WTC11 (cell line): ENCODE results near the gene PCAT6. TPM values are rescaled to one million over a fixed set of nuclear protein-coding genes. Genes with fewer than 3 reads are reported as not detected.

Experiments used
- ATAC-seq: fragments of 200-7000 bp; cut with Tn5 transposase; 2 replicates; pipeline ENCODE4 v1.10.0; 2021; ENCODE audit warnings: mild to moderate bottlenecking, moderate library complexity
- CTCF ChIA-PET: fragments of 300-600 bp; sonication (Branson Sonifier 250); formaldehyde crosslinking; loops from one replicate; lab custom pipeline; 2021; ENCODE audit warnings: antibody characterized with exemption; lab: Charles Lee
- POLR2A ChIA-PET: fragments of 350-600 bp; sonication (Branson Sonifier 250); formaldehyde crosslinking; loops from one replicate; lab custom pipeline; 2021; ENCODE audit warnings: antibody characterized with exemption; lab: Charles Lee
- DNase-seq: peaks from one replicate; pipeline ENCODE4 v3.0.0; 2021; ENCODE audit warnings: low spot score
- H3K27ac Mint-ChIP-seq: 2 replicates; pipeline ENCODE4 v1.8.0; 2021; ENCODE audit warnings: mixed read lengths
- H3K27me3 Mint-ChIP-seq: 2 replicates; pipeline ENCODE4 v1.8.0; 2021; ENCODE audit warnings: low read depth, mild to moderate bottlenecking, moderate library complexity, mixed read lengths
- H3K36me3 Mint-ChIP-seq: 2 replicates; pipeline ENCODE4 v1.8.0; 2021; ENCODE audit warnings: mixed read lengths
- H3K4me1 Mint-ChIP-seq: 2 replicates; pipeline ENCODE4 v1.8.0; 2022; ENCODE audit warnings: mixed read lengths
- H3K4me3 Mint-ChIP-seq: 2 replicates; pipeline ENCODE4 v1.8.0; 2021; ENCODE audit warnings: mild to moderate bottlenecking, moderate library complexity, mixed read lengths
- H3K9me3 Mint-ChIP-seq: 2 replicates; pipeline ENCODE4 v1.8.0; 2021; ENCODE audit warnings: mixed read lengths
- CREM ChIP-seq: sonication (generic); formaldehyde crosslinking; IDR thresholded peaks from 2 replicates; pipeline ENCODE4 v1.8.1; 2022; ENCODE audit warnings: mild to moderate bottlenecking, missing genetic modification reagents, moderate library complexity
- FOXP1 ChIP-seq: sonication (generic); formaldehyde crosslinking; IDR thresholded peaks from 2 replicates; pipeline ENCODE4 v1.8.0; 2022; ENCODE audit warnings: missing genetic modification reagents, mild to moderate bottlenecking, moderate library complexity, borderline replicate concordance
- GTF2I ChIP-seq: fragments of 250-450 bp; sonication (Bioruptor Pico); conservative IDR thresholded peaks from 2 replicates; pipeline ENCODE4 v1.4.0; 2021; ENCODE audit warnings: mild to moderate bottlenecking
- JUN ChIP-seq: sonication (generic); formaldehyde crosslinking; IDR thresholded peaks from 2 replicates; pipeline ENCODE4 v1.8.0; 2023; ENCODE audit warnings: mild to moderate bottlenecking, missing genetic modification reagents
- NFE2L1 ChIP-seq: sonication (generic); formaldehyde crosslinking; IDR thresholded peaks from 2 replicates; pipeline ENCODE4 v1.8.1; 2023; ENCODE audit warnings: missing genetic modification reagents
- NR2C2 ChIP-seq: sonication (generic); formaldehyde crosslinking; IDR thresholded peaks from 2 replicates; pipeline ENCODE4 v1.8.0; 2022; ENCODE audit warnings: mild to moderate bottlenecking, missing genetic modification reagents
- SP1 ChIP-seq: sonication (generic); formaldehyde crosslinking; conservative IDR thresholded peaks from 2 replicates; pipeline ENCODE4 v1.8.1; 2022; ENCODE audit warnings: missing genetic modification reagents
- TCF7 ChIP-seq: sonication (generic); formaldehyde crosslinking; IDR thresholded peaks from 2 replicates; pipeline ENCODE4 v1.8.0; 2022; ENCODE audit warnings: mild to moderate bottlenecking, low read depth, missing genetic modification reagents, moderate library complexity
- ZBTB21 ChIP-seq: sonication (generic); formaldehyde crosslinking; IDR thresholded peaks from 2 replicates; pipeline ENCODE4 v1.8.1; 2023; ENCODE audit warnings: mild to moderate bottlenecking, missing genetic modification reagents, borderline replicate concordance
- ZNF219 ChIP-seq: sonication (generic); formaldehyde crosslinking; IDR thresholded peaks from 2 replicates; pipeline ENCODE4 v1.8.0; 2023; ENCODE audit warnings: missing genetic modification reagents, mild to moderate bottlenecking, borderline replicate concordance
- ZNF671 ChIP-seq: fragments of 250-450 bp; sonication (Bioruptor Pico); IDR thresholded peaks from 2 replicates; pipeline ENCODE4 v1.8.0; 2021; ENCODE audit warnings: mild to moderate bottlenecking
- total RNA-seq: library from RNA; stranded (reverse); gene quantifications from 3 replicates; pipeline ENCODE4 v1.2.3, GENCODE V29; 2021
- TF ChIP-seq, protein P1 (sequence below): sonication (generic); formaldehyde crosslinking; IDR thresholded peaks from 2 replicates; pipeline ENCODE4 v1.8.0; 2022; ENCODE audit warnings: missing genetic modification reagents
- TF ChIP-seq, protein P2 (sequence below): sonication (generic); formaldehyde crosslinking; IDR thresholded peaks from 2 replicates; pipeline ENCODE4 v1.8.1; 2022; ENCODE audit warnings: mild to moderate bottlenecking, moderate library complexity, missing genetic modification reagents
- TF ChIP-seq, protein P3 (sequence below): sonication (generic); formaldehyde crosslinking; IDR thresholded peaks from 2 replicates; pipeline ENCODE4 v1.8.1; 2023; ENCODE audit warnings: mild to moderate bottlenecking, moderate library complexity, missing genetic modification reagents
- TF ChIP-seq, protein P4 (sequence below): sonication (generic); formaldehyde crosslinking; conservative IDR thresholded peaks from 2 replicates; pipeline ENCODE4 v1.8.1; 2022; ENCODE audit warnings: mild to moderate bottlenecking, missing genetic modification reagents
- TF ChIP-seq, protein P5 (sequence below): sonication (generic); formaldehyde crosslinking; IDR thresholded peaks from 2 replicates; pipeline ENCODE4 v1.8.1; 2023; ENCODE audit warnings: mild to moderate bottlenecking, missing genetic modification reagents, moderate library complexity
- TF ChIP-seq, protein P6 (sequence below): fragments of 250-450 bp; sonication (Bioruptor Pico); IDR thresholded peaks from 2 replicates; pipeline ENCODE4 v1.9.0; 2021; ENCODE audit warnings: mild to moderate bottlenecking
- TF ChIP-seq, protein P7 (sequence below): sonication (generic); formaldehyde crosslinking; IDR thresholded peaks from 2 replicates; pipeline ENCODE4 v1.8.0; 2023; ENCODE audit warnings: mild to moderate bottlenecking, missing genetic modification reagents

Gene PCAT6
- total RNA-seq, 1 experiment from 2014 or later: 11.7 TPM

DNA sequence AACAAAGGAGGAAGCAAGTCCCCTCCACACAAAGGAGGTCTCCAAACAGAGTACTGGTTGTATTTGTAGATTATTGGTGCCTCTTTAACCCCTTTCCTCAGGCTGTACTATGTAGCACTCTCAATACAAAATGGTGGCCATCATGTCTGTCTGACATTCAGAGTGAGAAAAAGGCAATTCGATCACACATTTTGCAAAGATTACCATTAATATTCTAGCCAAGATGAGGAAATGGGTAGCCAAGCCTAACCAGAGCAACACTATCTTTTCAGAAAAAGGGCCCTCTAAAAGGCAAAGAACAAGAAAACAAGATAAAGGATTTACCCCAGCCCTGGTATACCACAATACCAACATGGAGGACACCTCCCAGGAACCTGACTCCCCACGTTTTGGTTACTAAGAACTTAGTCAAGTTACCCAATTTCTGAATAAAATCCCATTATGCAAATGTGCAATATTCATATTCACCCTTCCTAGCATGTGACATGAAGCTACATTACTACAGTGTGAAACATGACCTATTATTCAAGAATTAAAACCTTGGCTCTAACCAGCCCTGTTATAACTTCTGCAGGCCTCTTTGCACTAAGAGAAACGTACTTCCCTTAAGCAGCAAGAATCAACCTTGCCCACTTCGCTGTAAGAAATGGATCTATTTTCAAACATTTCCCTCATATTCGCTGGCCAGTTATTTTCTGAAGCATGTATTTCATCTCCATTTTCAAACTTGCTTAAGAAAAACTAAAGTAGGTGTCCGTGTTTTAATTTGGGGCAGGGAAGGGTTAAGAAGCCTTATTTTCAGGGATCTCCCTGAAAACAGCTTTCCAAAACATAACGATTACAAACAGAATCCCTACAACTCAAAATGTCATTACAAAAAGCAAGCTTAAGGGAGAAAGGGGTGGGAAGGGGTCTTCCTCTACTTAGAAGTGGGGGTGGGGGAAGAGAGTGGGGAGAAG lies 4.6 kb upstream of the PCAT6 start:
- Mint-ChIP-seq H3K4me1 (peaks cover 60% of the 10 kb centered on the region), H3K4me3 (peak overlapping the region; percentile 80), H3K9me3 (no peaks in the 10 kb centered on the region), H3K36me3 (no peaks in the 10 kb centered on the region), H3K27me3 (no peaks in the 10 kb centered on the region; the same call in none of the 2 replicates), H3K27ac (peak overlapping the region; percentile 90)
- ChIA-PET POLR2A (interaction anchor here (1.1 kb wide), 1 partner anchor 87 kb away, joined by 3 read pairs; no protein-coding TSS in a partner anchor), CTCF (interaction anchor here (1.2 kb wide), 1 partner anchor 234 kb away, joined by 3 read pairs; no protein-coding TSS in a partner anchor)
- no peak for ATAC-seq
- DNase-seq: no peak
- TF ChIP-seq ZNF219 (CRISPR knock-in tag) (no peak), FOXP1 (CRISPR knock-in tag) (no peak), ZBTB21 (no peak), GTF2I (CRISPR knock-in tag) (no peak), SP1 (CRISPR knock-in tag) (no peak), NR2C2 (CRISPR knock-in tag) (no peak), JUN (no peak), TCF7 (no peak), CREM (CRISPR knock-in tag) (no peak), ZNF671 (CRISPR knock-in tag) (no peak)
- TF ChIP-seq, protein P1, sequence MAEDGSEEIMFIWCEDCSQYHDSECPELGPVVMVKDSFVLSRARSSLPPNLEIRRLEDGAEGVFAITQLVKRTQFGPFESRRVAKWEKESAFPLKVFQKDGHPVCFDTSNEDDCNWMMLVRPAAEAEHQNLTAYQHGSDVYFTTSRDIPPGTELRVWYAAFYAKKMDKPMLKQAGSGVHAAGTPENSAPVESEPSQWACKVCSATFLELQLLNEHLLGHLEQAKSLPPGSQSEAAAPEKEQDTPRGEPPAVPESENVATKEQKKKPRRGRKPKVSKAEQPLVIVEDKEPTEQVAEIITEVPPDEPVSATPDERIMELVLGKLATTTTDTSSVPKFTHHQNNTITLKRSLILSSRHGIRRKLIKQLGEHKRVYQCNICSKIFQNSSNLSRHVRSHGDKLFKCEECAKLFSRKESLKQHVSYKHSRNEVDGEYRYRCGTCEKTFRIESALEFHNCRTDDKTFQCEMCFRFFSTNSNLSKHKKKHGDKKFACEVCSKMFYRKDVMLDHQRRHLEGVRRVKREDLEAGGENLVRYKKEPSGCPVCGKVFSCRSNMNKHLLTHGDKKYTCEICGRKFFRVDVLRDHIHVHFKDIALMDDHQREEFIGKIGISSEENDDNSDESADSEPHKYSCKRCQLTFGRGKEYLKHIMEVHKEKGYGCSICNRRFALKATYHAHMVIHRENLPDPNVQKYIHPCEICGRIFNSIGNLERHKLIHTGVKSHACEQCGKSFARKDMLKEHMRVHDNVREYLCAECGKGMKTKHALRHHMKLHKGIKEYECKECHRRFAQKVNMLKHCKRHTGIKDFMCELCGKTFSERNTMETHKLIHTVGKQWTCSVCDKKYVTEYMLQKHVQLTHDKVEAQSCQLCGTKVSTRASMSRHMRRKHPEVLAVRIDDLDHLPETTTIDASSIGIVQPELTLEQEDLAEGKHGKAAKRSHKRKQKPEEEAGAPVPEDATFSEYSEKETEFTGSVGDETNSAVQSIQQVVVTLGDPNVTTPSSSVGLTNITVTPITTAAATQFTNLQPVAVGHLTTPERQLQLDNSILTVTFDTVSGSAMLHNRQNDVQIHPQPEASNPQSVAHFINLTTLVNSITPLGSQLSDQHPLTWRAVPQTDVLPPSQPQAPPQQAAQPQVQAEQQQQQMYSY (CRISPR knock-in tag): no peak
- TF ChIP-seq, protein P2, sequence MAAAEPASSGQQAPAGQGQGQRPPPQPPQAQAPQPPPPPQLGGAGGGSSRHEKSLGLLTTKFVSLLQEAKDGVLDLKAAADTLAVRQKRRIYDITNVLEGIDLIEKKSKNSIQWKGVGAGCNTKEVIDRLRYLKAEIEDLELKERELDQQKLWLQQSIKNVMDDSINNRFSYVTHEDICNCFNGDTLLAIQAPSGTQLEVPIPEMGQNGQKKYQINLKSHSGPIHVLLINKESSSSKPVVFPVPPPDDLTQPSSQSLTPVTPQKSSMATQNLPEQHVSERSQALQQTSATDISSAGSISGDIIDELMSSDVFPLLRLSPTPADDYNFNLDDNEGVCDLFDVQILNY: no peak
- TF ChIP-seq, protein P3, sequence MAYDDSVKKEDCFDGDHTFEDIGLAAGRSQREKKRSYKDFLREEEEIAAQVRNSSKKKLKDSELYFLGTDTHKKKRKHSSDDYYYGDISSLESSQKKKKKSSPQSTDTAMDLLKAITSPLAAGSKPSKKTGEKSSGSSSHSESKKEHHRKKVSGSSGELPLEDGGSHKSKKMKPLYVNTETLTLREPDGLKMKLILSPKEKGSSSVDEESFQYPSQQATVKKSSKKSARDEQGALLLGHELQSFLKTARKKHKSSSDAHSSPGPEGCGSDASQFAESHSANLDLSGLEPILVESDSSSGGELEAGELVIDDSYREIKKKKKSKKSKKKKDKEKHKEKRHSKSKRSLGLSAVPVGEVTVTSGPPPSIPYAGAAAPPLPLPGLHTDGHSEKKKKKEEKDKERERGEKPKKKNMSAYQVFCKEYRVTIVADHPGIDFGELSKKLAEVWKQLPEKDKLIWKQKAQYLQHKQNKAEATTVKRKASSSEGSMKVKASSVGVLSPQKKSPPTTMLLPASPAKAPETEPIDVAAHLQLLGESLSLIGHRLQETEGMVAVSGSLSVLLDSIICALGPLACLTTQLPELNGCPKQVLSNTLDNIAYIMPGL (CRISPR knock-in tag): no peak
- TF ChIP-seq, protein P4, sequence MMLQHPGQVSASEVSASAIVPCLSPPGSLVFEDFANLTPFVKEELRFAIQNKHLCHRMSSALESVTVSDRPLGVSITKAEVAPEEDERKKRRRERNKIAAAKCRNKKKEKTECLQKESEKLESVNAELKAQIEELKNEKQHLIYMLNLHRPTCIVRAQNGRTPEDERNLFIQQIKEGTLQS (CRISPR knock-in tag): no peak
- TF ChIP-seq, protein P5, sequence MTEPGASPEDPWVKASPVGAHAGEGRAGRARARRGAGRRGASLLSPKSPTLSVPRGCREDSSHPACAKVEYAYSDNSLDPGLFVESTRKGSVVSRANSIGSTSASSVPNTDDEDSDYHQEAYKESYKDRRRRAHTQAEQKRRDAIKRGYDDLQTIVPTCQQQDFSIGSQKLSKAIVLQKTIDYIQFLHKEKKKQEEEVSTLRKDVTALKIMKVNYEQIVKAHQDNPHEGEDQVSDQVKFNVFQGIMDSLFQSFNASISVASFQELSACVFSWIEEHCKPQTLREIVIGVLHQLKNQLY (CRISPR knock-in tag): no peak

DNA sequence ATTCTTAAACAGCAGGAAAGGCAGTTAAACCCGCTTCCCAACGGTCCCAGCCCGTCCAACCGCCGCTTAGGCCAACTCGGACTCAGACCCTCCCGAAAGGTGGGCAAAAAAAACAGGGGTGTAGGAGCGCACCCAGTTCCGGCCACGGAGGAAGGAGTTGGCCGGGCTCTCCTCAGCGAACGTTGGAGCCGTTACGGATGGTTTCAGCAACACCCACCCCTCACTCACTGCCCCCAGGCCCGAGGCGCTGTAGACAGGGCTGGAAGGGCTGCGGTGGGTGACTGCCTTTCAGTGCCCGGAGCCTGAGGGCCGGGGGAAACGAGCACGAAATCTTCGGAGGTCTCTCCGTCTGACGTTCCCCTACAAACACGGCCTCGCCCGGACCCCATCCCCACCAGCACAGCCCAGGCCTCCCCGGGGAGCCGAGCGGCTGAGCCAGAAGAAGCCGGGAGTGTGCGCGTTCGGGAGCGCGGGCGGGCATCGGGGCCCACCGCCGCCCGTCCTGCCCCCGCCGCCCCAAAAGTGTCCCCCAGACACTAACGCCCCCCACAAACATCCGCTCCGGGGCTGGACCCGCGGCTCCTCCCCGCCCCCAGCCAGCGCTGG lies 3.8 kb upstream of the PCAT6 start:
- Mint-ChIP-seq H3K36me3 (no peaks in the 10 kb centered on the region), H3K4me3 (peak overlapping the region; percentile 80), H3K4me1 (peaks cover 62% of the 10 kb centered on the region), H3K27me3 (peaks cover 3% of the 10 kb centered on the region), H3K9me3 (no peaks in the 10 kb centered on the region), H3K27ac (peak overlapping the region; percentile 90; the same call in 1 of the 2 replicates)
- no peak for ATAC-seq
- CTCF ChIA-PET: no interaction called here
- POLR2A ChIA-PET: interaction anchor here (1.1 kb wide), 1 partner anchor 88 kb away, joined by 3 read pairs; no protein-coding TSS in a partner anchor
- DNase-seq: peak; percentile 24
- peak; percentile 54; the same call in 1 of the 2 replicates for TF ChIP-seq NFE2L1 (CRISPR knock-in tag)
- TF ChIP-seq, protein P6, sequence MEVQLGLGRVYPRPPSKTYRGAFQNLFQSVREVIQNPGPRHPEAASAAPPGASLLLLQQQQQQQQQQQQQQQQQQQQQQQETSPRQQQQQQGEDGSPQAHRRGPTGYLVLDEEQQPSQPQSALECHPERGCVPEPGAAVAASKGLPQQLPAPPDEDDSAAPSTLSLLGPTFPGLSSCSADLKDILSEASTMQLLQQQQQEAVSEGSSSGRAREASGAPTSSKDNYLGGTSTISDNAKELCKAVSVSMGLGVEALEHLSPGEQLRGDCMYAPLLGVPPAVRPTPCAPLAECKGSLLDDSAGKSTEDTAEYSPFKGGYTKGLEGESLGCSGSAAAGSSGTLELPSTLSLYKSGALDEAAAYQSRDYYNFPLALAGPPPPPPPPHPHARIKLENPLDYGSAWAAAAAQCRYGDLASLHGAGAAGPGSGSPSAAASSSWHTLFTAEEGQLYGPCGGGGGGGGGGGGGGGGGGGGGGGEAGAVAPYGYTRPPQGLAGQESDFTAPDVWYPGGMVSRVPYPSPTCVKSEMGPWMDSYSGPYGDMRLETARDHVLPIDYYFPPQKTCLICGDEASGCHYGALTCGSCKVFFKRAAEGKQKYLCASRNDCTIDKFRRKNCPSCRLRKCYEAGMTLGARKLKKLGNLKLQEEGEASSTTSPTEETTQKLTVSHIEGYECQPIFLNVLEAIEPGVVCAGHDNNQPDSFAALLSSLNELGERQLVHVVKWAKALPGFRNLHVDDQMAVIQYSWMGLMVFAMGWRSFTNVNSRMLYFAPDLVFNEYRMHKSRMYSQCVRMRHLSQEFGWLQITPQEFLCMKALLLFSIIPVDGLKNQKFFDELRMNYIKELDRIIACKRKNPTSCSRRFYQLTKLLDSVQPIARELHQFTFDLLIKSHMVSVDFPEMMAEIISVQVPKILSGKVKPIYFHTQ (CRISPR knock-in tag): no peak
- TF ChIP-seq, protein P7, sequence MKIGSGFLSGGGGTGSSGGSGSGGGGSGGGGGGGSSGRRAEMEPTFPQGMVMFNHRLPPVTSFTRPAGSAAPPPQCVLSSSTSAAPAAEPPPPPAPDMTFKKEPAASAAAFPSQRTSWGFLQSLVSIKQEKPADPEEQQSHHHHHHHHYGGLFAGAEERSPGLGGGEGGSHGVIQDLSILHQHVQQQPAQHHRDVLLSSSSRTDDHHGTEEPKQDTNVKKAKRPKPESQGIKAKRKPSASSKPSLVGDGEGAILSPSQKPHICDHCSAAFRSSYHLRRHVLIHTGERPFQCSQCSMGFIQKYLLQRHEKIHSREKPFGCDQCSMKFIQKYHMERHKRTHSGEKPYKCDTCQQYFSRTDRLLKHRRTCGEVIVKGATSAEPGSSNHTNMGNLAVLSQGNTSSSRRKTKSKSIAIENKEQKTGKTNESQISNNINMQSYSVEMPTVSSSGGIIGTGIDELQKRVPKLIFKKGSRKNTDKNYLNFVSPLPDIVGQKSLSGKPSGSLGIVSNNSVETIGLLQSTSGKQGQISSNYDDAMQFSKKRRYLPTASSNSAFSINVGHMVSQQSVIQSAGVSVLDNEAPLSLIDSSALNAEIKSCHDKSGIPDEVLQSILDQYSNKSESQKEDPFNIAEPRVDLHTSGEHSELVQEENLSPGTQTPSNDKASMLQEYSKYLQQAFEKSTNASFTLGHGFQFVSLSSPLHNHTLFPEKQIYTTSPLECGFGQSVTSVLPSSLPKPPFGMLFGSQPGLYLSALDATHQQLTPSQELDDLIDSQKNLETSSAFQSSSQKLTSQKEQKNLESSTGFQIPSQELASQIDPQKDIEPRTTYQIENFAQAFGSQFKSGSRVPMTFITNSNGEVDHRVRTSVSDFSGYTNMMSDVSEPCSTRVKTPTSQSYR (CRISPR knock-in tag): no peak
- TF ChIP-seq FOXP1 (CRISPR knock-in tag): 0 out of 2 replicates have a peak, but pooled peaks have one; percentile 41
